GM18508 (cell line): ENCODE results near the gene GRM8.

Experiments used
- ATAC-seq: cut with Tn5 transposase; IDR thresholded peaks from one replicate; pipeline ENCODE4 v1.9.1; 2021; ENCODE audit warnings: moderate number of reproducible peaks; ENCODE audit not compliant: insufficient read depth, unreplicated experiment

The GRM8 gene

GRCh38 chr7:126776498-126776897 is 476.2 kb downstream of the GRM8 start:
- no peak for ATAC-seq

GRCh38 chr7:126774077-126774476 is 478.7 kb downstream of the GRM8 start:
- no peak for ATAC-seq

GRCh38 chr7:126768836-126769235 is 483.9 kb downstream of the GRM8 start:
- no peak for ATAC-seq

GRCh38 chr7:126760914-126761577 is 491.7 kb downstream of the GRM8 start:
- no peak for ATAC-seq

- ATAC-seq = no peak
Observed at GRCh38 chr7:126755381-126755780, 497.4 kb downstream of the GRM8 start.

- ATAC-seq = no peak
Observed at GRCh38 chr7:126750207-126750911, 502.4 kb downstream of the GRM8 start.

- no peak for ATAC-seq
Observed at GRCh38 chr7:126728967-126729366, 523.8 kb downstream of the GRM8 start.

- no peak for ATAC-seq
Observed at GRCh38 chr7:126727930-126728391, 524.8 kb downstream of the GRM8 start.

GRCh38 chr7:126723966-126724544 is 528.7 kb downstream of the GRM8 start:
- ATAC-seq = no peak

GRCh38 chr7:126720232-126720631 is 532.5 kb downstream of the GRM8 start:
- ATAC-seq = peak; percentile 89

- peak; percentile 35 for ATAC-seq
Observed at GRCh38 chr7:126718419-126718818, 534.3 kb downstream of the GRM8 start.

GRCh38 chr7:126716321-126716720 is 536.4 kb downstream of the GRM8 start:
- ATAC-seq = no peak

- ATAC-seq = no peak
Observed at GRCh38 chr7:126715076-126715475, 537.7 kb downstream of the GRM8 start.

- ATAC-seq = peak; percentile 32
Observed at GRCh38 chr7:126702242-126703016, 550.3 kb downstream of the GRM8 start.

GRCh38 chr7:126700807-126701604 is 551.7 kb downstream of the GRM8 start:
- ATAC-seq = peak; percentile 78

- ATAC-seq = no peak
Observed at GRCh38 chr7:126699707-126700106, 553.0 kb downstream of the GRM8 start.

GRCh38 chr7:126698909-126699308 is 553.8 kb downstream of the GRM8 start:
- no peak for ATAC-seq

- no peak for ATAC-seq
Observed at GRCh38 chr7:126698446-126698845, 554.3 kb downstream of the GRM8 start.

- peak; percentile 29 for ATAC-seq
Observed at GRCh38 chr7:126696256-126697038, 556.3 kb downstream of the GRM8 start.
